K562 (cell line): ENCODE measurements around the gene WIPF3. TPM values are rescaled to one million over a fixed set of nuclear protein-coding genes. Genes with fewer than 3 reads are reported as not detected.
A peak's percentile ranks its signal among the peaks of the same experiment; 100 is the strongest.

Experiments used
- DACH1 ChIP-seq: fragments of 450-650 bp; IDR thresholded peaks from 2 replicates; pipeline ENCODE4 v1.6.1; 2018; ENCODE audit not compliant: partially characterized antibody
- EP300 ChIP-seq: IDR thresholded peaks from 2 replicates; pipeline ENCODE4 v1.6.1; 2012; ENCODE audit warnings: low read length, improper control_type of control experiment
- GATA2 ChIP-seq: sonication (generic); formaldehyde crosslinking; IDR thresholded peaks from 2 replicates; pipeline ENCODE4 v1.4.0; 2020; ENCODE audit warnings: mild to moderate bottlenecking, missing genetic modification reagents
- KLF1 ChIP-seq: fragments of 450-650 bp; IDR thresholded peaks from 2 replicates; pipeline ENCODE4 v1.6.1; 2016; ENCODE audit warnings: missing genetic modification characterization, missing compliant biosample characterization
- KLF6 ChIP-seq: fragments of 250-450 bp; sonication (Bioruptor Pico); IDR thresholded peaks from 2 replicates; pipeline ENCODE4 v1.4.0; 2020; ENCODE audit warnings: mild to moderate bottlenecking, moderate library complexity, borderline replicate concordance
- MTA2 ChIP-seq: fragments of 450-650 bp; IDR thresholded peaks from 2 replicates; pipeline ENCODE4 v1.6.1; 2016; ENCODE audit warnings: low read depth
- MXI1 ChIP-seq: IDR thresholded peaks from 2 replicates; pipeline ENCODE4 v1.6.1; 2011; ENCODE audit warnings: low read depth, mild to moderate bottlenecking, improper control_type of control experiment, low read length
- POLR2AphosphoS5 ChIP-seq: IDR thresholded peaks from 2 replicates; pipeline ENCODE4 v1.6.1; 2011; ENCODE audit warnings: mild to moderate bottlenecking, low read depth, low read length, moderate library complexity; ENCODE audit not compliant: control insufficient read depth, insufficient read depth
- RNF2 ChIP-seq: sonication (generic); IDR thresholded peaks from 2 replicates; pipeline ENCODE4 v1.6.1; 2016
- SAP30 ChIP-seq: fragments of 200-600 bp; sonication (generic); IDR thresholded peaks from 2 replicates; pipeline ENCODE4 v1.6.1; 2012; ENCODE audit warnings: borderline replicate concordance, low read depth, mild to moderate bottlenecking, moderate library complexity, low read length, control low read depth, inconsistent platforms; ENCODE audit not compliant: insufficient read depth, poor library complexity, severe bottlenecking
- SMARCA5 ChIP-seq: fragments of 450-650 bp; IDR thresholded peaks from 2 replicates; pipeline ENCODE4 v1.6.1; 2016
- SOX6 ChIP-seq: fragments of 450-650 bp; IDR thresholded peaks from 2 replicates; pipeline ENCODE4 v1.6.1; 2014; ENCODE audit warnings: mild to moderate bottlenecking
- TEAD1 ChIP-seq, 2 experiments: fragments of 450-650 bp in 1 of 2; sonication (generic) in 1 of 2; formaldehyde crosslinking; IDR thresholded peaks; 2 replicates each; pipeline versions ENCODE4 v1.4.0 to v1.8.0; 2020 to 2022; ENCODE audit warnings: mild to moderate bottlenecking in 2 of 2, missing genetic modification reagents in 1 of 2
- ZBTB17 ChIP-seq: fragments of 450-650 bp; formaldehyde crosslinking; IDR thresholded peaks from 2 replicates; pipeline ENCODE4 v1.4.0; 2020; ENCODE audit warnings: mild to moderate bottlenecking
- ZNF175 ChIP-seq: fragments of 200-800 bp; sonication (Bioruptor generic); IDR thresholded peaks from 2 replicates; pipeline ENCODE4 v1.6.1; 2016; ENCODE audit warnings: low read depth, mild to moderate bottlenecking, missing genetic modification characterization, missing compliant biosample characterization
- ZNF239 ChIP-seq: fragments of 250-450 bp; sonication (Bioruptor Pico); IDR thresholded peaks from 2 replicates; pipeline ENCODE4 v1.4.0; 2020; ENCODE audit warnings: mild to moderate bottlenecking
- polyA plus RNA-seq, 8 experiments: library from polyadenylated mRNA; depleted of rRNA in 4 of 8; stranded (reverse) in 5 of 8; unstranded in 3 of 8; fragments of >200 nt; fragmentation: Nextera tagmentation in 2 of 8; fragmentation: Illumina TruSeq in 1 of 8; extraction: Ambion mirVana in 2 of 8; extraction: Trizol in 1 of 8; gene quantifications; 2 replicates each; pipeline versions ENCODE4 v1.2.1 to v1.2.3, GENCODE V29; 2011 to 2014; ENCODE audit warnings: inconsistent platforms in 1 of 8, missing spikeins in 1 of 8
- total RNA-seq, 7 experiments: library from RNA; depleted of rRNA in 6 of 7; stranded (reverse); fragments of >200 nt in 6 of 7; fragmentation: Illumina TruSeq in 2 of 7; extraction: Trizol in 2 of 7; gene quantifications; 2 replicates each; pipeline versions ENCODE4 v1.2.1 to v1.2.3, GENCODE V29; 2011 to 2021; ENCODE audit warnings: low replicate concordance in 1 of 7
- TF ChIP-seq, protein P1 (sequence below): fragments of 450-650 bp; IDR thresholded peaks from 2 replicates; pipeline ENCODE4 v1.6.1; 2016; ENCODE audit warnings: mild to moderate bottlenecking, moderate library complexity

WIPF3 gene
- total and polyA plus RNA-seq, 9 of the 15 experiments (the other 6 are each of a cell fraction or from before 2014, with no cell fraction given), result 0.18 to 3.2 (median 1.7) TPM

DNA sequence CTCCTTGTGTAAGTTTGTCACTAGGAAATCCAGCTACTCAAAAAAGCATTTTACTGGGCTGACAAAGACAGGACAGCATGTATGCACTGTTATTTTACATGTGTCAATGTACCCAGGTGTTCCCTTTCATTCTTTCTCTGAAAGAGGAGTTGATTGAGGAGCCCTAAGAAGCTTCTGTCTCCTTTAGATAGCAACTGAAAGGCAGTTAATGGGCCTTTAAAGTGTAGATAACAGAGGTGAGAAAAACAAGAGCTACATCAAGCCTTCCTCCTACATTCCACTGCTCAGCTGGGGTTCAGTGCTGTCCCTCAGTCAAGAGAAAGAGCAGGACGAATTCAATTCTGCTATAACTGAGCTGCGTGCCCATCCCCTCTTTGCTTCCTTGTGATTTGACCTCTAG, 12.8 kb upstream of the WIPF3 start (continued):
- TF ChIP-seq TEAD1 (CRISPR knock-in tag; IDR thresholded peaks at IDR 0.05) (peak; percentile 92 to 93), SOX6 (peak; percentile 94), SAP30 (no peak), POLR2AphosphoS5 (peak; percentile 98), ZNF175 (CRISPR knock-in tag) (0 out of 2 replicates have a peak, but pooled peaks have one; percentile 55), KLF1 (tag) (no peak), EP300 (peak; percentile 100), MTA2 (peak; percentile 97), ZNF239 (CRISPR knock-in tag) (peak; percentile 49), ZBTB17 (CRISPR knock-in tag) (peak; percentile 55; the same call in 1 of the 2 replicates), GATA2 (peak; percentile 96), SMARCA5 (no peak), RNF2 (peak; percentile 91), DACH1 (peak; percentile 85), MXI1 (peak; percentile 70; the same call in 1 of the 2 replicates), KLF6 (CRISPR knock-in tag) (0 out of 2 replicates have a peak, but pooled peaks have one; percentile 31)
- TF ChIP-seq, protein P1, sequence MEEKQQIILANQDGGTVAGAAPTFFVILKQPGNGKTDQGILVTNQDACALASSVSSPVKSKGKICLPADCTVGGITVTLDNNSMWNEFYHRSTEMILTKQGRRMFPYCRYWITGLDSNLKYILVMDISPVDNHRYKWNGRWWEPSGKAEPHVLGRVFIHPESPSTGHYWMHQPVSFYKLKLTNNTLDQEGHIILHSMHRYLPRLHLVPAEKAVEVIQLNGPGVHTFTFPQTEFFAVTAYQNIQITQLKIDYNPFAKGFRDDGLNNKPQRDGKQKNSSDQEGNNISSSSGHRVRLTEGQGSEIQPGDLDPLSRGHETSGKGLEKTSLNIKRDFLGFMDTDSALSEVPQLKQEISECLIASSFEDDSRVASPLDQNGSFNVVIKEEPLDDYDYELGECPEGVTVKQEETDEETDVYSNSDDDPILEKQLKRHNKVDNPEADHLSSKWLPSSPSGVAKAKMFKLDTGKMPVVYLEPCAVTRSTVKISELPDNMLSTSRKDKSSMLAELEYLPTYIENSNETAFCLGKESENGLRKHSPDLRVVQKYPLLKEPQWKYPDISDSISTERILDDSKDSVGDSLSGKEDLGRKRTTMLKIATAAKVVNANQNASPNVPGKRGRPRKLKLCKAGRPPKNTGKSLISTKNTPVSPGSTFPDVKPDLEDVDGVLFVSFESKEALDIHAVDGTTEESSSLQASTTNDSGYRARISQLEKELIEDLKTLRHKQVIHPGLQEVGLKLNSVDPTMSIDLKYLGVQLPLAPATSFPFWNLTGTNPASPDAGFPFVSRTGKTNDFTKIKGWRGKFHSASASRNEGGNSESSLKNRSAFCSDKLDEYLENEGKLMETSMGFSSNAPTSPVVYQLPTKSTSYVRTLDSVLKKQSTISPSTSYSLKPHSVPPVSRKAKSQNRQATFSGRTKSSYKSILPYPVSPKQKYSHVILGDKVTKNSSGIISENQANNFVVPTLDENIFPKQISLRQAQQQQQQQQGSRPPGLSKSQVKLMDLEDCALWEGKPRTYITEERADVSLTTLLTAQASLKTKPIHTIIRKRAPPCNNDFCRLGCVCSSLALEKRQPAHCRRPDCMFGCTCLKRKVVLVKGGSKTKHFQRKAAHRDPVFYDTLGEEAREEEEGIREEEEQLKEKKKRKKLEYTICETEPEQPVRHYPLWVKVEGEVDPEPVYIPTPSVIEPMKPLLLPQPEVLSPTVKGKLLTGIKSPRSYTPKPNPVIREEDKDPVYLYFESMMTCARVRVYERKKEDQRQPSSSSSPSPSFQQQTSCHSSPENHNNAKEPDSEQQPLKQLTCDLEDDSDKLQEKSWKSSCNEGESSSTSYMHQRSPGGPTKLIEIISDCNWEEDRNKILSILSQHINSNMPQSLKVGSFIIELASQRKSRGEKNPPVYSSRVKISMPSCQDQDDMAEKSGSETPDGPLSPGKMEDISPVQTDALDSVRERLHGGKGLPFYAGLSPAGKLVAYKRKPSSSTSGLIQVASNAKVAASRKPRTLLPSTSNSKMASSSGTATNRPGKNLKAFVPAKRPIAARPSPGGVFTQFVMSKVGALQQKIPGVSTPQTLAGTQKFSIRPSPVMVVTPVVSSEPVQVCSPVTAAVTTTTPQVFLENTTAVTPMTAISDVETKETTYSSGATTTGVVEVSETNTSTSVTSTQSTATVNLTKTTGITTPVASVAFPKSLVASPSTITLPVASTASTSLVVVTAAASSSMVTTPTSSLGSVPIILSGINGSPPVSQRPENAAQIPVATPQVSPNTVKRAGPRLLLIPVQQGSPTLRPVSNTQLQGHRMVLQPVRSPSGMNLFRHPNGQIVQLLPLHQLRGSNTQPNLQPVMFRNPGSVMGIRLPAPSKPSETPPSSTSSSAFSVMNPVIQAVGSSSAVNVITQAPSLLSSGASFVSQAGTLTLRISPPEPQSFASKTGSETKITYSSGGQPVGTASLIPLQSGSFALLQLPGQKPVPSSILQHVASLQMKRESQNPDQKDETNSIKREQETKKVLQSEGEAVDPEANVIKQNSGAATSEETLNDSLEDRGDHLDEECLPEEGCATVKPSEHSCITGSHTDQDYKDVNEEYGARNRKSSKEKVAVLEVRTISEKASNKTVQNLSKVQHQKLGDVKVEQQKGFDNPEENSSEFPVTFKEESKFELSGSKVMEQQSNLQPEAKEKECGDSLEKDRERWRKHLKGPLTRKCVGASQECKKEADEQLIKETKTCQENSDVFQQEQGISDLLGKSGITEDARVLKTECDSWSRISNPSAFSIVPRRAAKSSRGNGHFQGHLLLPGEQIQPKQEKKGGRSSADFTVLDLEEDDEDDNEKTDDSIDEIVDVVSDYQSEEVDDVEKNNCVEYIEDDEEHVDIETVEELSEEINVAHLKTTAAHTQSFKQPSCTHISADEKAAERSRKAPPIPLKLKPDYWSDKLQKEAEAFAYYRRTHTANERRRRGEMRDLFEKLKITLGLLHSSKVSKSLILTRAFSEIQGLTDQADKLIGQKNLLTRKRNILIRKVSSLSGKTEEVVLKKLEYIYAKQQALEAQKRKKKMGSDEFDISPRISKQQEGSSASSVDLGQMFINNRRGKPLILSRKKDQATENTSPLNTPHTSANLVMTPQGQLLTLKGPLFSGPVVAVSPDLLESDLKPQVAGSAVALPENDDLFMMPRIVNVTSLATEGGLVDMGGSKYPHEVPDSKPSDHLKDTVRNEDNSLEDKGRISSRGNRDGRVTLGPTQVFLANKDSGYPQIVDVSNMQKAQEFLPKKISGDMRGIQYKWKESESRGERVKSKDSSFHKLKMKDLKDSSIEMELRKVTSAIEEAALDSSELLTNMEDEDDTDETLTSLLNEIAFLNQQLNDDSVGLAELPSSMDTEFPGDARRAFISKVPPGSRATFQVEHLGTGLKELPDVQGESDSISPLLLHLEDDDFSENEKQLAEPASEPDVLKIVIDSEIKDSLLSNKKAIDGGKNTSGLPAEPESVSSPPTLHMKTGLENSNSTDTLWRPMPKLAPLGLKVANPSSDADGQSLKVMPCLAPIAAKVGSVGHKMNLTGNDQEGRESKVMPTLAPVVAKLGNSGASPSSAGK, result no peak; the same call in 1 of the 2 replicates
